ENCODE results near the gene OOSP1. TPM values are rescaled to one million over a fixed set of nuclear protein-coding genes. Genes with fewer than 3 reads are reported as not detected.

Gene OOSP1
- total and polyA plus RNA-seq, 2 donors (not counting 3 experiments of a cell fraction or from before 2014, with no cell fraction given) = 0.11 TPM; not detected in 1

- FAIRE-seq = no peak
Measured at GRCh38 chr11:59963733-59964132, 25.5 kb downstream of the OOSP1 start, which contains the start of gene OOSP4A. TSS of gene OOSP4A (plus strand) at chr11:59964033. CDS start at chr11:59964033, 0 bp downstream.

More at GRCh38 chr11:59963733-59964132, 25.5 kb downstream of the OOSP1 start, which contains the start of gene OOSP4A:
- no peak within 1 kb of the TSS for H3K9ac ChIP-seq (replicated peaks; ENCODE audit: extremely low read depth, insufficient read depth, low read length)
- H3K9me1 ChIP-seq (replicated peaks; ENCODE audit: control insufficient read depth, extremely low read depth, insufficient read depth, low read length) = no peaks in the 10 kb centered on the region
- DNase-seq (ENCODE audit: low read depth, low spot score) = no peak
- BruUV-seq (replicated peaks) = no TSS peak
- no peaks in the 10 kb centered on the region for H4K20me1 ChIP-seq (replicated peaks; ENCODE audit: control insufficient read depth, extremely low read depth, insufficient read depth, low read length)
- ChIA-PET POLR2A (no interaction called here), CTCF (interaction anchor here (0.5 to 1.9 kb wide), 5 partner anchors 11 to 678 kb away, joined by 3 to 7 read pairs (median 3); no protein-coding TSS in a partner anchor)
- no peak within 1 kb of the TSS for H2AFZ ChIP-seq (ENCODE audit: low read depth, low read length)
- intact Hi-C loops (cut with micrococcal nuclease) (no loop called here), dilution Hi-C loops (cut with MboI; ENCODE audit: extremely low pct_ligation_motif_present, low sequenced_read_pairs) (no loop called here)
- no peak within 1 kb of the TSS for H3K27ac ChIP-seq (ENCODE audit: insufficient read depth, low read depth, low read length)
- no peak within 1 kb of the TSS for H3K4me2 ChIP-seq (ENCODE audit: insufficient read depth, low read length)
- H3K9me3 ChIP-seq (replicated peaks; ENCODE audit: control insufficient read depth, insufficient read depth, low read length) = no peaks in the 10 kb centered on the region
- H3K4me1 ChIP-seq (ENCODE audit: control insufficient read depth, extremely low read depth, insufficient read depth, low read length) = no peaks in the 10 kb centered on the region
- no peaks in the 10 kb centered on the region for H3K36me3 ChIP-seq (ENCODE audit: control insufficient read depth in 2 of 2, extremely low read depth in 1 of 2, insufficient read depth in 2 of 2, low read length in 2 of 2)
- peaks cover 0 to 3% of the 10 kb centered on the region in 2 experiments for H3K27me3 ChIP-seq (ENCODE audit: control insufficient read depth in 2 of 2, insufficient read depth in 2 of 2, low read length in 2 of 2)
- TF ChIP-seq EZH2 (IDR thresholded peaks at IDR 0.05; ENCODE audit: borderline replicate concordance, low read depth, low read length, severe bottlenecking) = no peak
- TF ChIP-seq POLR2A (IDR thresholded peaks at IDR 0.05; ENCODE audit: low read depth, low read length) = no peak
- TF ChIP-seq FOS (IDR thresholded peaks at IDR 0.05; ENCODE audit: borderline replicate concordance, insufficient read depth, low read length) = no peak
- TF ChIP-seq, protein P1, sequence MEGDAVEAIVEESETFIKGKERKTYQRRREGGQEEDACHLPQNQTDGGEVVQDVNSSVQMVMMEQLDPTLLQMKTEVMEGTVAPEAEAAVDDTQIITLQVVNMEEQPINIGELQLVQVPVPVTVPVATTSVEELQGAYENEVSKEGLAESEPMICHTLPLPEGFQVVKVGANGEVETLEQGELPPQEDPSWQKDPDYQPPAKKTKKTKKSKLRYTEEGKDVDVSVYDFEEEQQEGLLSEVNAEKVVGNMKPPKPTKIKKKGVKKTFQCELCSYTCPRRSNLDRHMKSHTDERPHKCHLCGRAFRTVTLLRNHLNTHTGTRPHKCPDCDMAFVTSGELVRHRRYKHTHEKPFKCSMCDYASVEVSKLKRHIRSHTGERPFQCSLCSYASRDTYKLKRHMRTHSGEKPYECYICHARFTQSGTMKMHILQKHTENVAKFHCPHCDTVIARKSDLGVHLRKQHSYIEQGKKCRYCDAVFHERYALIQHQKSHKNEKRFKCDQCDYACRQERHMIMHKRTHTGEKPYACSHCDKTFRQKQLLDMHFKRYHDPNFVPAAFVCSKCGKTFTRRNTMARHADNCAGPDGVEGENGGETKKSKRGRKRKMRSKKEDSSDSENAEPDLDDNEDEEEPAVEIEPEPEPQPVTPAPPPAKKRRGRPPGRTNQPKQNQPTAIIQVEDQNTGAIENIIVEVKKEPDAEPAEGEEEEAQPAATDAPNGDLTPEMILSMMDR (IDR thresholded peaks at IDR 0.05; ENCODE audit: extremely low read depth in 1 of 2, insufficient read depth in 1 of 2, low read depth in 1 of 2, low read length in 2 of 2) = no peak
- no peak for TF ChIP-seq GATA2 (IDR thresholded peaks at IDR 0.05; ENCODE audit: insufficient read depth, insufficient read length, low read depth, low read length)
- no peak for TF ChIP-seq POLR2AphosphoS5 (IDR thresholded peaks at IDR 0.05; ENCODE audit: insufficient read depth, low read depth, low read length)
- no peak for TF ChIP-seq MAX (IDR thresholded peaks at IDR 0.05; ENCODE audit: insufficient read depth, insufficient read length)
- no peak for TF ChIP-seq JUN (IDR thresholded peaks at IDR 0.05; ENCODE audit: borderline replicate concordance, insufficient read depth, insufficient read length, low read depth)
- TF ChIP-seq MYC (IDR thresholded peaks at IDR 0.05; ENCODE audit: low read depth, low read length) = no peak
- H3K79me2 ChIP-seq (ENCODE audit: control insufficient read depth, insufficient read depth, low read length) = no peaks in the 10 kb centered on the region
- H3K4me3 ChIP-seq (replicated peaks in 1 of 3; ENCODE audit: insufficient read depth in 1 of 3, low read depth in 1 of 3, low read length in 3 of 3) = no peak within 1 kb of the TSS

Measured in endothelial cell of umbilical vein (primary cell).